HepG2 (cell line): ENCODE data around the gene COQ6. TPM values are rescaled to one million over a fixed set of nuclear protein-coding genes. Genes with fewer than 3 reads are reported as not detected.
A peak's percentile ranks its signal among the peaks of the same experiment; 100 is the strongest.

Experiments
- BCL6 ChIP-seq: IDR thresholded peaks from 2 replicates; pipeline ENCODE4 v1.6.1; 2016; ENCODE audit warnings: missing genetic modification reagents, missing compliant biosample characterization
- BORCS8-MEF2B ChIP-seq: sonication (generic); formaldehyde crosslinking; IDR thresholded peaks from 2 replicates; pipeline ENCODE4 v1.8.0; 2022; ENCODE audit warnings: mild to moderate bottlenecking, missing genetic modification reagents
- CHD2 ChIP-seq: IDR thresholded peaks from 2 replicates; pipeline ENCODE4 v1.6.1; 2011; ENCODE audit warnings: low read depth, low read length, improper control_type of control experiment
- GLMP ChIP-seq: sonication (generic); formaldehyde crosslinking; IDR thresholded peaks from 2 replicates; pipeline ENCODE4 v1.9.0; 2021; ENCODE audit warnings: missing genetic modification reagents, mild to moderate bottlenecking, borderline replicate concordance
- HNF1B ChIP-seq: sonication (generic); formaldehyde crosslinking; IDR thresholded peaks from 2 replicates; pipeline ENCODE4 v1.5.1; 2020; ENCODE audit warnings: mild to moderate bottlenecking, moderate library complexity, missing genetic modification reagents
- HNF4A ChIP-seq: sonication (generic); formaldehyde crosslinking; IDR thresholded peaks from 2 replicates; pipeline ENCODE4 v1.4.0; 2020; ENCODE audit warnings: missing genetic modification reagents
- HNF4G ChIP-seq, 2 experiments: sonication (generic) in 1 of 2; formaldehyde crosslinking in 1 of 2; IDR thresholded peaks; 2 replicates each; pipeline versions ENCODE4 v1.4.0 to v1.6.1; 2011 to 2020; ENCODE audit warnings: borderline replicate concordance in 2 of 2, low read depth in 2 of 2, mild to moderate bottlenecking in 2 of 2, low read length in 1 of 2, missing genetic modification reagents in 1 of 2, moderate library complexity in 1 of 2
- HOXA3 ChIP-seq: sonication (generic); formaldehyde crosslinking; IDR thresholded peaks from 2 replicates; pipeline ENCODE4 v1.5.0; 2020; ENCODE audit warnings: missing genetic modification reagents
- JUND ChIP-seq: sonication (generic); formaldehyde crosslinking; IDR thresholded peaks from 2 replicates; pipeline ENCODE4 v1.8.0; 2022; ENCODE audit warnings: mild to moderate bottlenecking, missing genetic modification reagents
- MAX ChIP-seq: IDR thresholded peaks from 2 replicates; pipeline ENCODE4 v1.6.1; 2012; ENCODE audit warnings: inconsistent platforms
- NCOA1 ChIP-seq: sonication (generic); formaldehyde crosslinking; IDR thresholded peaks from 2 replicates; pipeline ENCODE4 v1.9.0; 2021; ENCODE audit warnings: missing genetic modification reagents
- NR2C2 ChIP-seq: sonication (generic); formaldehyde crosslinking; IDR thresholded peaks from 2 replicates; pipeline ENCODE4 v1.4.0; 2020; ENCODE audit warnings: missing genetic modification reagents, mild to moderate bottlenecking, moderate library complexity, borderline replicate concordance
- ONECUT2 ChIP-seq: sonication (generic); formaldehyde crosslinking; IDR thresholded peaks from 2 replicates; pipeline ENCODE4 v1.4.0; 2020; ENCODE audit warnings: missing genetic modification reagents
- RBFOX2 ChIP-seq: fragments of 200-400 bp; formaldehyde crosslinking; IDR thresholded peaks from 2 replicates; pipeline ENCODE4 v1.6.1; 2017; ENCODE audit warnings: low read depth, mild to moderate bottlenecking, low read length
- SOX13 ChIP-seq, 3 experiments: fragments of 450-650 bp in 1 of 3; sonication (generic) in 1 of 3; formaldehyde crosslinking in 1 of 3; IDR thresholded peaks in 2 of 3; conservative IDR thresholded peaks in 1 of 3; 2 replicates each; pipeline versions ENCODE4 v1.5.0 to v1.6.1; 2016 to 2020; ENCODE audit warnings: antibody characterized with exemption in 1 of 3, mild to moderate bottlenecking in 1 of 3, missing compliant biosample characterization in 1 of 3, missing genetic modification reagents in 1 of 3, moderate library complexity in 1 of 3
- ZFP36L2 ChIP-seq: sonication (generic); formaldehyde crosslinking; IDR thresholded peaks from 2 replicates; pipeline ENCODE4 v1.4.0; 2020; ENCODE audit warnings: missing genetic modification reagents
- ZNF232 ChIP-seq: sonication (generic); formaldehyde crosslinking; IDR thresholded peaks from 2 replicates; pipeline ENCODE4 v1.4.0; 2020; ENCODE audit warnings: missing genetic modification reagents, borderline replicate concordance
- ZNF441 ChIP-seq: sonication (generic); formaldehyde crosslinking; IDR thresholded peaks from 2 replicates; pipeline ENCODE4 v1.7.0; 2021; ENCODE audit warnings: missing genetic modification reagents, borderline replicate concordance
- ZNF790 ChIP-seq: sonication (generic); formaldehyde crosslinking; IDR thresholded peaks from 2 replicates; pipeline ENCODE4 v1.8.0; 2022; ENCODE audit warnings: missing genetic modification reagents, mild to moderate bottlenecking, borderline replicate concordance
- polyA plus RNA-seq, 8 experiments: library from polyadenylated mRNA; depleted of rRNA in 3 of 8; stranded (reverse) in 7 of 8; unstranded in 1 of 8; fragments of >200 nt; fragmentation: Illumina TruSeq in 4 of 8; extraction: Trizol in 4 of 8; gene quantifications; 2 replicates each; pipeline versions ENCODE4 v1.2.1 to v1.2.3, GENCODE V29; 2011 to 2016; ENCODE audit warnings: low read depth in 4 of 8, missing spikeins in 1 of 8, mixed read lengths in 1 of 8; ENCODE audit not compliant: insufficient read depth in 1 of 8
- total RNA-seq, 5 experiments: library from RNA; depleted of rRNA; stranded (reverse); fragments of >200 nt; fragmentation: Illumina TruSeq; extraction: Trizol; gene quantifications; 2 replicates each; pipeline ENCODE4 v1.2.3, GENCODE V29; 2016; ENCODE audit warnings: low read depth in 1 of 5
- TF ChIP-seq, protein P1 (sequence below), 2 experiments: sonication (generic) in 1 of 2; formaldehyde crosslinking in 1 of 2; IDR thresholded peaks; 2 replicates each; pipeline versions ENCODE4 v1.4.0 to v1.6.1; 2016 to 2020; ENCODE audit warnings: borderline replicate concordance in 1 of 2, low read depth in 1 of 2, mild to moderate bottlenecking in 1 of 2, missing genetic modification reagents in 1 of 2
- TF ChIP-seq, protein P2 (sequence below): sonication (generic); formaldehyde crosslinking; IDR thresholded peaks from 2 replicates; pipeline ENCODE4 v1.5.0; 2020; ENCODE audit warnings: missing genetic modification reagents, mild to moderate bottlenecking, borderline replicate concordance

COQ6 gene
- total and polyA plus RNA-seq, 2 of the 13 experiments (the other 11 are each of a cell fraction or from before 2014, with no cell fraction given): 18.9 to 34.7 TPM

DNA sequence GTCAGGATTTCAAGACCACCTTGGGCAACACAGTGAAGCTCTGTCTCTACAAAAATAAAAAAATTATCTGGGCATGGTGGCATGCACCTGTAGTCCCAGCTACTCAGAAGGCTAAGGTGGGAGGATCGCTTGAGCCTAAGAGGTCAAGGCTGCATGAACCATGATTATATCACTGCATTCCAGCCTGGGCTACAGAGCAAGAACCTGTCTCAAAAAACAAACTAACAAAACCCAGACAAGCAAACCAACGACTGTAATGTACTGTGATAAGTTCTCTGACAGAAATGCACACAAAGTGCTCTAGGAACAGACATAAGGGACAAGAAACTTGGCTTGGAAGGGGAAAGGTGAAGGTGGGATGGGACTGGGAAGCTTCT, 46.6 kb downstream of the COQ6 start (continued):
- TF ChIP-seq, protein P1, sequence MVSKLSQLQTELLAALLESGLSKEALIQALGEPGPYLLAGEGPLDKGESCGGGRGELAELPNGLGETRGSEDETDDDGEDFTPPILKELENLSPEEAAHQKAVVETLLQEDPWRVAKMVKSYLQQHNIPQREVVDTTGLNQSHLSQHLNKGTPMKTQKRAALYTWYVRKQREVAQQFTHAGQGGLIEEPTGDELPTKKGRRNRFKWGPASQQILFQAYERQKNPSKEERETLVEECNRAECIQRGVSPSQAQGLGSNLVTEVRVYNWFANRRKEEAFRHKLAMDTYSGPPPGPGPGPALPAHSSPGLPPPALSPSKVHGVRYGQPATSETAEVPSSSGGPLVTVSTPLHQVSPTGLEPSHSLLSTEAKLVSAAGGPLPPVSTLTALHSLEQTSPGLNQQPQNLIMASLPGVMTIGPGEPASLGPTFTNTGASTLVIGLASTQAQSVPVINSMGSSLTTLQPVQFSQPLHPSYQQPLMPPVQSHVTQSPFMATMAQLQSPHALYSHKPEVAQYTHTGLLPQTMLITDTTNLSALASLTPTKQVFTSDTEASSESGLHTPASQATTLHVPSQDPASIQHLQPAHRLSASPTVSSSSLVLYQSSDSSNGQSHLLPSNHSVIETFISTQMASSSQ (IDR thresholded peaks at IDR 0.05; ENCODE audit: low read depth): peak; percentile 57; the same call in 1 of the 2 replicates
- TF ChIP-seq, protein P1 (CRISPR knock-in tag; IDR thresholded peaks at IDR 0.05; ENCODE audit: borderline replicate concordance): peak; percentile 82
- peak; percentile 57; the same call in 1 of the 2 replicates for TF ChIP-seq NR2C2 (CRISPR knock-in tag)
- no peak for TF ChIP-seq SOX13 (IDR thresholded peaks at IDR 0.05)
- peak in 1 of 2 experiments; percentile 53; a peak in 1 of 4 replicates for TF ChIP-seq SOX13 (CRISPR knock-in tag; conservative IDR thresholded peaks at IDR 0.05 in 1 of 2, IDR thresholded peaks at IDR 0.05 in 1 of 2)
- TF ChIP-seq BCL6: peak; percentile 94
- peak; percentile 47; the same call in 1 of the 2 replicates for TF ChIP-seq ZNF441 (CRISPR knock-in tag)
- no peak for TF ChIP-seq RBFOX2
- TF ChIP-seq NCOA1: peak; percentile 59; the same call in 1 of the 2 replicates
- peak; percentile 67 for TF ChIP-seq HNF1B (CRISPR knock-in tag)
- no peak for TF ChIP-seq ONECUT2
- TF ChIP-seq MAX: 0 out of 2 replicates have a peak, but pooled peaks have one; percentile 27
- TF ChIP-seq JUND (CRISPR knock-in tag): 0 out of 2 replicates have a peak, but pooled peaks have one; percentile 33
- TF ChIP-seq GLMP (CRISPR knock-in tag): no peak
- no peak for TF ChIP-seq ZFP36L2 (CRISPR knock-in tag)
- peak; percentile 13; the same call in 1 of the 2 replicates for TF ChIP-seq HNF4G (IDR thresholded peaks at IDR 0.05; ENCODE audit: borderline replicate concordance, low read depth, low read length)
- TF ChIP-seq HNF4G (CRISPR knock-in tag; IDR thresholded peaks at IDR 0.05; ENCODE audit: borderline replicate concordance, low read depth): no peak
- TF ChIP-seq HOXA3 (CRISPR knock-in tag): peak; percentile 33; the same call in 1 of the 2 replicates
- TF ChIP-seq ZNF790 (CRISPR knock-in tag): no peak
- 0 out of 2 replicates have a peak, but pooled peaks have one; percentile 39 for TF ChIP-seq ZNF232
- no peak for TF ChIP-seq CHD2
- peak; percentile 74; the same call in 1 of the 2 replicates for TF ChIP-seq HNF4A (CRISPR knock-in tag)
- TF ChIP-seq, protein P2, sequence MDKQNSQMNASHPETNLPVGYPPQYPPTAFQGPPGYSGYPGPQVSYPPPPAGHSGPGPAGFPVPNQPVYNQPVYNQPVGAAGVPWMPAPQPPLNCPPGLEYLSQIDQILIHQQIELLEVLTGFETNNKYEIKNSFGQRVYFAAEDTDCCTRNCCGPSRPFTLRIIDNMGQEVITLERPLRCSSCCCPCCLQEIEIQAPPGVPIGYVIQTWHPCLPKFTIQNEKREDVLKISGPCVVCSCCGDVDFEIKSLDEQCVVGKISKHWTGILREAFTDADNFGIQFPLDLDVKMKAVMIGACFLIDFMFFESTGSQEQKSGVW (CRISPR knock-in tag): no peak
- peak; percentile 59; the same call in 1 of the 2 replicates for TF ChIP-seq BORCS8-MEF2B (CRISPR knock-in tag)
